GM12892 (cell line): ENCODE measurements around the gene GDA.

Source experiments
- POLR2A ChIP-seq: IDR thresholded peaks from 2 replicates; pipeline ENCODE4 v1.6.1; 2011; ENCODE audit warnings: low read depth, low read length, control low read depth
- POLR2AphosphoS5 ChIP-seq: IDR thresholded peaks from 2 replicates; pipeline ENCODE4 v1.6.1; 2011; ENCODE audit warnings: low read depth, low read length, control low read depth

DNA sequence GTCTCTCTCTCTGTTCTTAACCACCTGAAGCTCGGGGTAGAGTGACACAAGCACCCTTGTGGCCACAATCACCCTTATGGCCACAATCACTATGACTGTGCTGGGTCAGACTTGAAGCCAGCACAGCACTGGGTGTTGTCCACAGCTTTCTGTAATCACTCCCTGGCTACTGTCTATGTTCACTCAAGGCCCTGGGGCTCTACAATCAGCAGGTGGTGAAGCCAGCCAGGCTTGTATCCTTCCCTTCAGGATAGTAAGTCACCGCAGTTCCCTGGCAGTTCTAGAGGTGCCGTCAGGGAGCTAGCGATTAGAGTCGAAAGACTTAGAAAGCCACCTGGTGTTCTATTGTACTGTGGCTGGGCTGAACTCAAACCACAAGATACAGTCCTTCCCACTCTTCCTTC, 44.2 kb downstream of the GDA start:
- TF ChIP-seq POLR2A: no peak
- TF ChIP-seq POLR2AphosphoS5: no peak
